Measurements from ENCODE around the gene PRDM16.

Gene PRDM16

DNA sequence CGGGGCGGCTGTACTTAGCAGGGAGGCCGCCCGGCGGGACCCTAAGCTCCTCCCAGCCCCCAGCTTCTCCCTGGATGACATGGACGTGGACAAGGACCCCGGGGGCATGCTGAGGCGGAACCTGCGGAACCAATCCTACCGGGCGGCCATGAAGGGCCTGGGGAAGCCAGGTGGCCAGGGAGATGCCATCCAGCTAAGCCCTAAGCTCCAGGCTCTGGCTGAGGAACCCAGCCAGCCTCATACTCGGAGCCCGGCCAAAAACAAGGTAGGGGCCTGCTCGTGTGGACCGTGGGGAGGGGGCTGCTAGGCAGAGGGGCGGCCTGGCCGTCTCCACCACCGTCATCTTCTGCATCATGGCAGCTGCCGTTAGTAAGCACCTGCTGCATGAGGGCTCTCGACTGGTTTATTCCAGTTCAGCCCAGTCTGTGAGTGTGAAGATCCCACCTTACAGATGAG is 394.4 kb downstream of the PRDM16 start:
- DNase-seq (ENCODE audit: low read depth) = no peak

DNA sequence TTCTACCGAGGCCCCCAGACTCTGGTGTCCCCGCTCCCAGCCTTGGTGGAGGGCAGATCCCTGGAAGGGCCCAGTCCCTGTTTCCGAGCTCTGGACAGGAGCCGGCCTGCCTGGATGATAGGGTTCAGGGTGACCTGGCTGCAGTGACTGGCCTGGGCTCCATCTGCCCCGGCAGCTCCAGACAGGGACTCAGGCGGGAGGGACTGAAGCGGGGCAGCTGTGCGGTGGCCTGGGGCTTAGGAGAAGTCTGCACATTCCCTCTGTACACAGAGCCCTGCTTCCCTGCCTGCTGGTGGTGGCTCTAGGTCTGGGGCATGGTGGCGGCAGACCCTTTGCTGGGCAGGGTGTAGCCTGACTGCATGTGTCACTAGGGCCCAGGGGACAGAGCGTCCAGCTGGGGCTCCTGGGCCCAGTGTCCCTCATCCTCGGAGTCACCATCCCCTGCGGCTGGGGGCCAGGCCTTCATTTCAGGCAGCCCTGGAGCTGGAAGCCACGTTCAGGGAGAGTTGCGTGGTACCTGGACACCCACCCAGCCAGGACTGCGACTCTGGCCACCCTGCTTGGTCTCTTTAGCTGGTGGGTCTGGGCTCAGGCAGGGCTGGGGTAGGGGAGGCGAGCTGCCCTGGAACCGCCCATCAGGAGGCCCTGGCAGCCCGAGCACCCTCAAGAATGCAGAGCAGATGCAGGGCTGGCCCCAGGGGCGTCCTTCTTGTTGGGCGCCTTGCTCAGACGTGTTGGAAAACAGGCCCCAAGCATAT is 395.1 kb downstream of the PRDM16 start:
- DNase-seq (ENCODE audit: low read depth) = no peak

DNA sequence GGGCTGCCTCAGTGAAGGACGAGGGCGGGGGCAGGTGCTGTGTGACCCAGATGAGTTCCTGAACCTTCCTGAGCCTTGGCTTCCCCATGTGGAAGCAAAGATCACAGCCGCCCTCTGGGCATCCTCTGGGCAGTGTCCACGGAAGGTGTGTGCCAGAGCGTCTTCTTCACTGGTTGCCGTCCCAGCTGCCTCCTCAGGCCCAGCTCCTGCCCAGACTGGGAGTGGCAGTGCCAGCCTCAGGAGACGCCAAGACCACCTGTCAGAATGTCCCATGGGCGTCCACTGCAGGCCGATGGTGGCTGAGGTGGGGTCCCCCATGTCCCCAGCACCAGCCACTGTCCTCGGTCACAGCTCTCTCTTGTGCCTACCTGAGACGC is 395.6 kb downstream of the PRDM16 start:
- DNase-seq (ENCODE audit: low read depth) = no peak

DNA sequence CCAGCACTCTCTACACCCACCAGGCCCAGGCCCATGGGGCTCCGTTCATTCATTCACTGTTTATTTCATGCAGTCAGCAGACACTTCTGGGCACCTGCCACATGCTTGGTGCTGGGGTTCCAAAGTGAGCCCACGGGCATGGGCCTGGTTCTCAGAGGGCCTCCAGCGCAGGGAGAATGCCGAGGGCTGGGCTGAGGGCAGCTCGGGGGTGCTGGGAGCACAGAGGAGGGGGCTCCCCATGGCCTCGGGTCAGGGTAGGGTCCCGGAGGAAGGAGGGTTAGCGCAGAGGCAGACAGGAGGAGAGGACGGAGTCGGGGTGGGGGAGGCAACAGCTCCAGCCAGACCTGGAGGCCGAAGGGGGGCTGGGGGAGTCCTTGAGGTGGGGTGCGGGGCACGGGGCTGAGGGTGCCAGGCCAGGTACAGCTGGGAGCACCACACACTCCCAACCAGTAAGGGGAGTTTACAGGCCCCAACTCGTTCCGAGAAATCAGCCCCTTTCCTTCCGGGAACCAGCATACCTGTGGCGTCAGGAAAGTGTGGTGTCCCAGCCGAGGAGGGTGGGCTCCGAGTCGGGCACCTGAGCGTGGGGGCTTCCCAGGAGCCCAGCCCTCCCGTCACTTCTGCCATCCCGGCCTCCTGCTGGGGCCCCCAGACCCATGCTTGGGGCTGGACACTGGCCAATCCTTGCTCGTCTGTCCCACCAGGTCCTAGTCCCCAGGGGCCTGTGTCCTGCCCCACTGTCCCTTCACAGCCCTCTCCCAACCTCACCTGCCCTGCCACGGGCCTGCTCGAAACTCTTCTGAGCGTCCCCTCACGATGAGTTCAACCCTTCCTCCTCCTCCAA is 396.3 kb downstream of the PRDM16 start:
- DNase-seq (ENCODE audit: low read depth) = no peak

DNA sequence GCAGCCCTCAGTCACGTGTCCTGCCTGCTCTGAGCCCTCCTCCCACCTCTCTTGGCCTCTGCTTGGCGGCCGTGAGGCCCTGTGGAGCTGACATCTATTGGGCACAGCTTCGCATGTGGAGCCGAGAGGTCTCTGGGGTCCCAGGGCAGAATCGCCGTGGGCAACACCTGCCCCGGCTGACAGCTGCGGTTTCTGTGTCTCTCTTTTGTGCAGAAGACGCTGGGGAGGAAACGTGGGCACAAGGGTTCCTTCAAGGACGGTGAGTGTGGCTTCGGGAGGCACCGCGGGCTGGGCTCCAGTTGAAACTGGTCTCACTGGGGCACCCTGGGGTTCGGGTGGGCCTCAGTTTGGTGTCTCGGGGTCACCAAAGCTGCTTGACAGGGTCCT is 396.9 kb downstream of the PRDM16 start:
- no peak for DNase-seq (ENCODE audit: low read depth)

DNA sequence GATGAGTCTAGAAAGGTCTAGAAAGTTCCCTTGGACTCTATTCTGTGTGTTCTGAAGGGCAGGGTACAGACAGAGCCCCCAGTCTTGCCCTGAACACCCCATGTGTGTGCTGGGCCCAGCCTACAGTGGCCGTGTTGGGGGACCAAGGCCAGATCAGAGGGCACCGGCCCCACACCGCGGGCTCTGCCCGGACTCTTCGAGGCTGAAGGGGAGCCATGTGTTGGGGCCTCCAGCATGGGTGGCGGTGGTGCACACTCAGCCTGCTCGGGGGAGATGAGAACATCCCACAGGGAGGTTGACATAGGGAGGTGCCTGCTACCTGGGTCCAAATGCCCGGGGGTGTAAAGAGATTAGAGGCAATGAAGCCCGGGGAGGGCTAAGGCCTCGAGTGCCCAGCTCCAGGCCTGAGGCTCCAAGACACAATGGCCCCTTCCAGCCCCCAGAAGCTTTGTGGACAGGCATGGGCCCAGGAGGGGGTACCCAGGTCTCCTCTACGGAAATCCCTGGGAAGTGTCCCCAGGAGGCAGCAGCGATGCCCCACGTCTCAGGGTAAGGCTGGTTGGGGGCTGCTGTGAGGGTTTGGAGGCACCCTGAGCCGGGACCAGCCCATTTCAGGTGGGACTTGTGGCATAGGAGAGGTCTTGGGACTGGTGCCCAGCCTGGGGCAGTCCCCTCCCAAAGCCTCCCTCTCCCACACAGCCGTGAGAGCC is 397.5 kb downstream of the PRDM16 start:
- DNase-seq (ENCODE audit: low read depth) = no peak

DNA sequence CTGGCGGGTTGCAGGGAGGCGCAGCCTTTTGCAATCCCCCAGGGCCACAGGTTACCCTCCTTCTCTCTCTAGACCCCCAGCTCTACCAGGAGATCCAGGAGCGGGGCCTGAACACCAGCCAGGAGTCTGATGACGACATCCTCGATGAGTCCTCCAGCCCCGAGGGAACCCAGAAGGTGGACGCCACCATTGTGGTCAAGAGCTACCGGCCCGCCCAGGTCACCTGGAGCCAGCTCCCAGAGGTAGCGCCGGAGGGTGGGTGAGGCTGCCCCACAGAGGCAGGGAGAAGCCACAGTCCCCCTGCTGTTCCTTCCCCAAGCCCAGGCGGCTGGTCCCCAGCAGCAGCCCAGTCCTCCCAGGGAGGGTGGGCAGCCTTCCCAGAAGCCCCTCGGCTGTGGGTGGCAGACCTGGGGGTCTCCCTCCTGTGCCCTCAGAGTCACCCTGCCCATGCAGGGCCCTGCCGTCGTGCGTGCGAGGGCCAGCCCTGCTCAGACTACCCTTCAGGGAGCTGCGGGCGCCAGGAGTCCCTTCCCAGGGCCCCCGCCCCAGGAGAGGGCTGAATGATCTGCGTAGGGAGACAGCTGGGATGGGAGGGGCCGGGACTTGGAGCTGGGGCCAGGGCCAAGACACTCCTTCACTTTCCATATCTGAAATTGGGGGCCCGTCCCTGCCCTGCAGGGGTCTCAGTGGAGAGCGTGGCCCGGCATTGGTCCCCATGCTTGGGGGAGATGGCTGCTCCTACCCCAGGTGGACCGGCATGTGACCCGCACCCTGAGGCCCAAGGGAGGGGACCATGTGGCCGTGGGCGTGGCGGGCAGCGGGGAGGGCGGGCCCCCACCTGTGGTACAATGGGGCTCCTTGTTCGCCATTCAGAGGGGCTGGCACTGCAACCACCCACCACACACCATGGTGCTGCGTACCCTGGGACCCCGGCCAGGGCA is 398.4 kb downstream of the PRDM16 start:
- DNase-seq (ENCODE audit: low read depth) = no peak

DNA sequence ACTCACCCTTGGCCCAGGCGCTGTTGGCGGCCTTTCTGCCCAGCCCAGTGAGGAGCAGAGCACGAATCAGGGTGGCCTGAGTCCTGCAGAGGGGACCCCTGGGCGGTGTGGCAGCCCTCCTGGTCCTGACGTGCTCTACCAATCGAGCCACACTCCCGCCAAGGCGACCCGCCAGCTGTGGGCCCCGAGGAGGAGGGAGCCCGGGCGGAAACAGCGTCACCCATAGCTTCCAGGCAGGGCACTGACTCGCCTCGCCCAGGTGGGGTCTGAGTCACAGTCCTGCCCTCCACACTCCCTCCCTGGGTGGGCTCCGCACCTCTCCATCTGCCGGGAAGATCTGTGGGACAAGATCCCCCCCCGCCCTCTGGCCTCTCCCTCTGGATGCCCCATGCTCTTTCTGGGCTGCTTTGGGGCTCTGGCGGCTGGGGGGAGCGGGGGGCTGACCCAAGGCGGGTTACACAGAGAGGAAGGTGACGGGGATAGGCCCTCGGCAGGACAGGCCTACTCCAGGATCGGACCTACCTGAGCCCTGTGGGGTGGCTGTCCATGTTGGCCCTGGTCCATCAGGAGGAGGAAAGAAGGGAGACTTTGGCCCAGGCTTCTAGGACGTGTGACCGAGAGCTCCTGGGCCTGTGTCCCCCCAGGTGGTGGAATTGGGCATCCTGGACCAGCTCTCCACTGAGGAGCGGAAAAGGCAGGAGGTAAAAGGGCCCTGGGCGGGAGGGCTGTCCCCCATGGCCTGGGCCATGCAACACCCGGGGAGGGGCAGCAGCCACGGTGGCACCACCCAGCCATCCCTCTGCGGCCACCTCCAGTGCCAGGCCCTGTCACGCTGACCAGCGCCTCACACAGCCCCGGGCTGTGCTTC is 399.5 kb downstream of the PRDM16 start:
- no peak for DNase-seq (ENCODE audit: low read depth)

DNA sequence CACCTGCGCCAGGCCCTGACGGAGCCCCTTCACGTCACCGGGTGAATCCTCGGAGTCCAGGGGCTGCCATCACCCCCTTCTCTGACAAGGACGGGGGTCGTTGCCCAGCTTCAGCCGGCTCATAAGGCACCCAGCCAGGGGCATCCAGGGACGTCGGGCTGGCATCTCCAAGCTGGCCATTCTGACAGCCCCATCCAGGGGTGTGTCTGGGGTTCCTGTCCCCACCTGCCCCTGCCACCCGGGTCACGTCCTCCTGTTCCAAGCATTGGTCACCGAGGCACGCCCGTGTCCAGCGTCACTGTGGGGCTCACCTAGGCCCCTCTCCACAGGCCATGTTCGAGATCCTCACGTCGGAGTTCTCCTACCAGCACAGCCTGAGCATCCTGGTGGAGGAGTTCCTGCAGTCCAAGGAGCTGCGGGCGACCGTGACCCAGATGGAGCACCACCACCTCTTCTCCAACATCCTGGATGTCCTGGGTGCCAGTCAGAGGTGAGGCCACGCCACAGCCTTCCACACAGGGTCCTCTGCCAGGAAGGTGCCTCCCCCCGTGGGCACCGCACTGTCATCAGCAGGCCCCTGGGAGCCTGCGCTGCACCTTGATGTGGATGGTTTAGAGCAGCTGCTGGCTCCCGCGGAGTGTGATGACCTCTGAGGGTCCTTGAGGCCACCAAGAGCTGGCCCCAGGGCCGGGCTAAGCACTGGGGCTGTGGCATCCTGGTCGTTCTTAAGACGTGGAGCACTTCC is 400.3 kb downstream of the PRDM16 start:
- no peak for DNase-seq (ENCODE audit: low read depth)

DNA sequence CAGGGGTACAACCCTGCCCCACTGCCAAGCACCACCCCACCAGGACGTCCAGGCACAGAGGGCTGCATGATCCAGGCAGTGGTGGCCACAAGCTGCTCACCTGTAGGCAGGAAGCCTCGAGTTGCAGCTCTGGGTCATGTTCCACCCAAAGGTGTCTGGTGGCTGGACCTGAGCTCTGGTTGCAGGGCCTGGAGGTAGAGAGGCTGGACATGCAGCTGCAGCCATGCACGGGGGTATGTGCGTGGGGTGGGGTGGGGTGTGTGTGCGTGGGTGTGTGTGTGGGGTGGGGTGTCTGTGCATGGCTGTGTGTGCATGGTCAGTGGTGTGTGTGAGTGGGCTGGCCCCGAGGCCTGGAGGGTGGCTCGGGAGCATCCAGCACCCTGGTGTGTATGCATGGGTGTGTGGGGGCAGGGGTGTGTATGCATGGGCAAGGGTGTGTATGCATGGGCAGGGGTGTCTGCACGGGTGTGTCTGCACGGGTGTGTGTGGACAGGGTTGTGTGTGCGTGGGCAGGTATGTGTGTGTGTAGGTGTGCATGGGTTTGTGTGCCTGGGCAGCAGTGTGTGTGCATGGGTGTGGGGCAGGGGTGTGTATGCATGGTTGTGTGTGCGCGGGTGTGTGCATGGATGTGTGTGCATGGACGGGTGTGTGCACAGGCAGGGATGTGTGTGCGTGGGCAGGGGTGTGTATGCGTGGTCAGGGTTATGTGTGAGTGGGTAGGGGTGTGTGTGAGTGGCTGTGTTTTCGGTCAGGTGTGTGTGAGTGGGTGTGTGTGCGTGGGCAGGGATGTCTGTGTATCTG is 401.0 kb downstream of the PRDM16 start:
- DNase-seq (ENCODE audit: low read depth) = no peak

DNA sequence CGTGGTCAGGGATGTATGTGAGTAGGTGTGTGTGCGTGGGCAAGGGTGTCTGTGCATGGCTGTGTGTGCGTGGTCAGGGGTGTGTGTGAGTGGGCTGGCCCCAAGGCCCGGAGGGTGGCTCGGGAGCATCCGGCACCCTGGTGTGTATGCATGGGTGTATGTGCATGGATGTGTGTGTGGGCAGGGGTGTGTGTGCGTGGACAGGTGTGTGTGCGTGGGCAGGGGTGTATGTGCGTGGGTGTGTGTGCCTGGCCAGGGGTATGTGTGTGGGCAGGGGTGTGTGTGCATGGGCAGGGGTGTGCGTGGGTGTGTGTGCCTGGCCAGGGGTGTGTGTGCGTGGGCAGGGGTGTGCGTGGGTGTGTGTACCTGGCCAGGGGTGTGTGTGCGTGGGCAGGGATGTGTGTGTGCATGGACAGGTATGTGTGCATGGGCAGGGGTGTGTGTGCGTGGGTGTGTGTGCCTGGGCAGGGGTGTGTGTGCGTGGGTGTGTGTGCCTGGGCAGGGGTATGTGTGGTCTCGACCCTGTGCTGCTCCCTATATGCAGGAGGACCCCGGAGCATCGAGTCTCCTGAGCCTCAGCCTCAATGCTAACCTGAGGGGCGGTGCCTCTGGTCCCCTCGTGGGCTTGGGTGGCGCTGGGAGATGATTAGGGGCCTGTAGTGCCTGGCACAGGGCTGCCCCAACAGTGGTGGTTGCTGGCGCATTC is 401.8 kb downstream of the PRDM16 start:
- DNase-seq (ENCODE audit: low read depth) = no peak

DNA sequence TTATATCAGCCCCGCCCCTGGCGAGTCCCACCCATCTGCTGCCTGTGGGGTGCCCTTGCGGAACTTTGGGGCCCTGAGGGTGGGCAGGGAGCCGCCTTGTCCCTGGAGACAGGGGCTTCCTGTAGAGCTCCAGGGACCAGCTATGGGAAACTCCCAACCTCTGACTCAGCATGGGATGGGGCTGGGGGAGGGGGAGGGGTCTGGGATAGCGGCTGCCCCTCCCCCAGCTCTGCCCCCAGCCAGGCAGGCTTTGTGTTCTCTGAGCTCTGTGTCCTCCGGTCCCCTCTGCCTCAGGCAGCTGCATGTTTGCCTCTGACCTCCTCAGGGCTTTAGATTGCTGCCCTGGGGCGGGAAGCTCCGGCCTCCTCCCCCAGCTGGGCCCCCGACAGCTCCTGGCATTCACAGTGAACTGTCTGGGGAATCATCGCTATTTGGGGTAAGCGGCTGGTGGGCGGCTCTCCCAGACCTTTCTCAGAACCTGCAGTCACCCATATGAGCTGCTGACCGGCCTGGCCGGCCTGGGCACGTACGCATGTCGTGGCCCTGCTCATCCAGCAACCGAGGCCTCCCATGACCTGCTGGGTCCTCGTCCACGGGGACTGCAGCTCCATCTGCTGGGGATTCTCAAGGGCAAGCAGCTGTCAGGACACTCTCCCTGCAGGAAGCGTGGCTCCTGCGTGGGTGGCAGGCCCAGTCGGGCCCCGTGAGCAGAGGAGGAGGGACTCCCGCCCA is 402.5 kb downstream of the PRDM16 start:
- no peak for DNase-seq (ENCODE audit: low read depth)

DNA sequence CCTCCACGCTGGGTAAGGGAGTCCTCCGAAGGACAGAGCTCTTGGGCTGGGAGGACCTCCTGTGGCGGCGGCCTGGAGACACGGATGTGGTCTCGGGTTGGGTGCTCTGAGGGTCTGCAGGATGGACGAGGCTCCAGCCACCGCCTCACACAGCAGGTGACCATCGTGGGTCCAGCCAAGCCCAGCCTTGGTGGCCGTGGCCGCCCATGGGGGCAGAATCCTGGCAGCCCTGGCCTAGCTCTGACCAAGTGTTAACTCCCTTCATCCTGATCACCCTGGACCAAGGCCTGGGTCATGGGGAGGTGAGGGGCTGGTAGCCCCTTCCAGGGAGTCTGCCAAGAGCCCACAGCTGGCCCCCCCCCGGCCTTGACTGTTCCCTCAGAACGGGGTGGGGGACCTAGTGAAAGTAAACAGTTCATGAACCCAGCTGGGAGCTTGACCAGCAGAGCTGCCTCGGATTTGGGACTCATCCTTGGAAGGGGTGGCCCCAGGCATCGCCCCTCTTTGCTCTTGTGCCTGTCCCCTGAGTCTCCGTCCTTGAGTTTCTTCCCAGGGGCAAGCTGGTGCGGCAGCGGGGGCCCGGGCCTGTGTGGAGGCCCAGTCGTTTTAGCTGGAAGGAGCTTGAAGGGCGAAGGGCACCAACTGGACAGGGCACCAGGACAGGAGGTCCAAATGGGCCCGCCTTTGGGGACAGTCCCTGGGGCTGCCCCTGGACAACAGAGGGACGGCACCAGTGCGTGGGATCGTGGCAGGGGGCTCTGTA is 403.3 kb downstream of the PRDM16 start:
- no peak for DNase-seq (ENCODE audit: low read depth)

DNA sequence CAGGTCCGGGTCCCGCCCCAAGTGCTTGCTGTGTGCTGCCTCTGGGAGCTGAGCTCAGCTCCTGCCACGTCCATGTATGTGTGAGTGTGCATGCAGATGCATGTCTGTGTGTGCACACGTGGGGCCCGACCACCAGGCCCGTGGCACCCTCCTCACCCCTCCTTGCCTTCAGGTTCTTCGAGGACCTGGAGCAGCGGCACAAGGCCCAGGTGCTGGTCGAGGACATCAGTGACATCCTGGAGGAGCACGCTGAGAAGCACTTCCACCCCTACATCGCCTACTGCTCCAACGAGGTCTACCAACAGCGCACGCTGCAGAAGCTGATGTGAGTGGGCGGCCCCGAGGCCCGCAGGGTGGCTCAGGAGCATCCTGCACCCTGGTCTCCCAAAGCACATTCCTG is 403.9 kb downstream of the PRDM16 start:
- no peak for DNase-seq (ENCODE audit: low read depth)

DNA sequence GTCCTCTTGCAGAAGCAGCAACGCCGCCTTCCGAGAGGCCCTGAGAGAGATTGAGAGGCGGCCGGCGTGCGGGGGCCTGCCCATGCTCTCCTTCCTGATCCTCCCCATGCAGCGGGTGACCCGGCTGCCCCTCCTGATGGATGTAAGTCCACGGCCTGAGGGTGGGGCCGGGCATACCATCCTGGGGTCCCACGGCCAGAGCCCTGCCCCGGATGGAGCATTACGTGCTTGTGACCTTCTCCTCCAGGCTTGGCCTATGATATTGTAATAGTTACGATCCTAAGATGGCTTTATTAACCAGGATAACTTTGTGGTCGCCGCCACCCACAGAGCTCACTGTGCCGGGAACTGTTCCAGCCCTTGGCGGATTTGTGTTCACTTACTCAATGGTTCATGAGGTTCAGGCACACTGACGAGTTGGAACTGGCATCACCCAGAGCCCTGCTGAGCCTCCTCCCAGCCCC is 404.4 kb downstream of the PRDM16 start:
- no peak for DNase-seq (ENCODE audit: low read depth)

DNA sequence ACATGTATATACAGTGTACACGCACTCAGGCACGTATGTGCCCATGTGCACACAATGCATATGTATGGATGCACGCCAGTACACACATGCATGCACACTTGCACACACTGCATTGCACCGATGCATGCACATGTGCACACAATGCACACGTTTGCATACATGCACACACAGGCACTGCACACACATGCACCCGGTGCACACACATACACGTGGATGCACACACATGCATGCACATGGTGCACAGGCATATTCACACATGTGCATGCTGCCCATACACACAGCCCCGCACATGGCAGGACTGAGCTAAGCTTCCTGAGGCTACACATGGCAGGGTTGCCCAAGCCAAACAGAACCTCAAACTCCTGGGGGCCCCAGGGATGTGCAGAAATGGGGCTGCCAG is 405.0 kb downstream of the PRDM16 start:
- no peak for DNase-seq (ENCODE audit: low read depth)

DNA sequence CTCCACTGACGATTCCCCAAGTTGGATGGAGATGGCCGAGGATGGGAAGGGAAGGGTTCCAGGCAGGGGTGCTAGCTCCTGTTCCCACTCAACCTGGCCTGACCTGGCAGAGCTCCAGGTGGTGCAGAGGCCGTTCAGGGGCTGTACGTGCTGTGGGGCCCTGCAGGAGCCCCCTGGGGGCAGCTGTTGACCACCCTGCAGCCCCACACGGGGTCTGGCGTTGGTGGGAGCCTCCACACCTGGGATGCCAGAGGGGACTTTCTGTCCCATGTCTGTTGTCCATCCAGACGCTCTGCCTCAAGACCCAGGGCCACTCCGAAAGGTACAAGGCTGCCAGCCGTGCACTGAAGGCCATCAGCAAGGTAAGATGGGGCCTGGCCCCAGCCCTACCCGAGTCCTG is 405.4 kb downstream of the PRDM16 start:
- no peak for DNase-seq (ENCODE audit: low read depth)
